HG03521 (cell line): ENCODE data around the gene SLC25A21.
"Not testable (repeated sequence)": the region's sequence is repeated elsewhere in the genome, so short reads cannot be mapped to it uniquely, and the experiment has no call there.

Experiments used
- ATAC-seq: cut with Tn5 transposase; IDR thresholded peaks from one replicate; pipeline ENCODE4 v1.9.1; 2021; ENCODE audit warnings: mild to moderate bottlenecking, moderate library complexity; ENCODE audit not compliant: unreplicated experiment

SLC25A21 gene

GRCh38 chr14:37093364-37093763 is 79.0 kb downstream of the SLC25A21 start:
- ATAC-seq: no peak

- ATAC-seq: no peak
These were observed 80.8 kb downstream of the SLC25A21 start for GRCh38 chr14:37091651-37092050.

GRCh38 chr14:37090026-37090425 is 82.4 kb downstream of the SLC25A21 start:
- no peak for ATAC-seq

- ATAC-seq: no peak
These were observed 83.0 kb downstream of the SLC25A21 start for GRCh38 chr14:37089410-37089809.

GRCh38 chr14:37088356-37089215 is 83.8 kb downstream of the SLC25A21 start:
- ATAC-seq: no peak

- no peak for ATAC-seq
These were observed 84.9 kb downstream of the SLC25A21 start for GRCh38 chr14:37087520-37087919.

- ATAC-seq: no peak
These were observed 88.8 kb downstream of the SLC25A21 start for GRCh38 chr14:37083599-37083998.

GRCh38 chr14:37082449-37082848 is 90.0 kb downstream of the SLC25A21 start:
- no peak for ATAC-seq

- no peak for ATAC-seq
These were observed 90.5 kb downstream of the SLC25A21 start for GRCh38 chr14:37081856-37082255.

- ATAC-seq: no peak
These were observed 91.2 kb downstream of the SLC25A21 start for GRCh38 chr14:37081218-37081617.

- no peak for ATAC-seq
These were observed 94.3 kb downstream of the SLC25A21 start for GRCh38 chr14:37078131-37078530.

GRCh38 chr14:37074320-37074719 is 98.1 kb downstream of the SLC25A21 start:
- not testable (repeated sequence) for ATAC-seq

- no peak for ATAC-seq
These were observed 108.8 kb downstream of the SLC25A21 start for GRCh38 chr14:37063467-37064240.

- no peak for ATAC-seq
These were observed 110.1 kb downstream of the SLC25A21 start for GRCh38 chr14:37062191-37062803.

- ATAC-seq: no peak
These were observed 110.7 kb downstream of the SLC25A21 start for GRCh38 chr14:37061697-37062096.

- ATAC-seq: no peak
These were observed 111.7 kb downstream of the SLC25A21 start for GRCh38 chr14:37060496-37061260.

GRCh38 chr14:37057776-37058175 is 114.6 kb downstream of the SLC25A21 start:
- no peak for ATAC-seq

GRCh38 chr14:37056473-37056872 is 115.9 kb downstream of the SLC25A21 start:
- no peak for ATAC-seq

GRCh38 chr14:37054869-37055268 is 117.5 kb downstream of the SLC25A21 start:
- no peak for ATAC-seq

- ATAC-seq: no peak
These were observed 118.3 kb downstream of the SLC25A21 start for GRCh38 chr14:37054144-37054543.

- no peak for ATAC-seq
These were observed 120.7 kb downstream of the SLC25A21 start for GRCh38 chr14:37051680-37052079.
